ENCODE measurements around the gene PSMD11. TPM values are rescaled to one million over a fixed set of nuclear protein-coding genes. Genes with fewer than 3 reads are reported as not detected.

PSMD11 gene
- total and polyA plus RNA-seq, 2 of the 8 experiments (the other 6 are each of a cell fraction or from before 2014, with no cell fraction given): 68.4 to 171 TPM

DNA sequence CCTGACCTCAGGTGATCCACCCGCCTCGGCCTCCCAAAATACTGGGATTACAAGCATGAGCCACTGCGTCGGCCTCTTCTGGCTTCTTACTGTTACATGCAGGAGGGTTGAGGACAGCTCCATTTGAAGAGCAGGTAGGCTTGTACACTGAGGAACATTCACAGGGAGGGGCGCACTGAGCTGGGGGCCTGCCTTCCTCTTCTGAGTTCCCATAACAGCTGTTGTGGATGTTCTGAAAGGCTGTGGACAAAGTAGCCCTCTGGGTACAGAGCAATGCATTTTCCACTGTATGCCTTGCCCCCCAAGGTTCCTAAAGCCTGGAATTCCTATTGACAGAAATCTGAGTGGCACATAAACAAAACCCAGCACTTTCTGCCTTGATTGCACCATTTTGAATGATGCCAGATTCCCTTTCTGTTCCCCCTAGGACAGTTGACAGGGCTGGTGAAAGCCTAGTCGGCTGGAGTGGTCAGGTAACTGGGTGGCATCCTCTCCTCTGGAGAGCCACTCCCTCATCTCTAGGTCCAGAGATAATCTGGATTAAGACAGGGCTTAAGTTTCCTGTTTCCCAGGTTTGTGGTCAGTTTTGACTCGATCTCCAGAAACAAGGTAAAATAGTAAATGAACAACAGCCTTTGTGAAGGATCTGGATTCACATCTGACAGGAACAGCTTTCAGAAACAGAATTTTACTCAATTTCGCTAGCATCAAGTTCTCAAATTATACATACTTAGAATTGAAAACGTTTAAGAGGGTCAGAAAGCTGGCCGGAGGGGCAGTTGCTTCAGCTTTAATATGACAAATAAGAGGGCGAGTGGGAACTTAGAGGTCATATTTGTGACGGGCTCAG, 41.2 kb downstream of the PSMD11 start:
- H3K79me1 ChIP-seq (ENCODE audit: low read depth, low read length): peaks cover 12% of the 10 kb centered on the region
- H3K56ac ChIP-seq (replicated peaks; ENCODE audit: insufficient read length, low read depth, low read length): no peak overlapping the region
- H3K23ac ChIP-seq (ENCODE audit: insufficient read length): no peak overlapping the region
- H3K4me2 ChIP-seq (ENCODE audit: insufficient read depth in 1 of 2, low read depth in 2 of 2, low read length in 2 of 2): peak overlapping the region; percentile 50 to 69; a peak in 2 of 4 replicates
- H4K5ac ChIP-seq (ENCODE audit: insufficient read length, low read depth, low read length): no peak overlapping the region
- peak overlapping the region; percentile 13 for H3K4ac ChIP-seq (replicated peaks; ENCODE audit: insufficient read length, low read depth, low read length)
- H2BK120ac ChIP-seq (replicated peaks; ENCODE audit: low read depth, low read length): no peak overlapping the region
- 78% methylated on average over 12 of the region's 12 CpGs; no CpG with 5 or more reads in 1 of the 2 experiments for WGBS, 2 experiments (ENCODE audit: extremely low coverage in 1 of 2, insufficient coverage in 1 of 2, insufficient read length in 1 of 2, insufficient replicate concordance in 2 of 2, low coverage in 1 of 2, low lambda C conversion rate in 2 of 2, missing lambda C conversion rate in 1 of 2)
- H4K8ac ChIP-seq (ENCODE audit: extremely low read depth, insufficient read depth, low read length): no peak overlapping the region
- no peak overlapping the region for H3K27ac ChIP-seq (ENCODE audit: low read depth, low read length)
- no peak for FAIRE-seq
- peak overlapping the region; percentile 76 for H4K91ac ChIP-seq (replicated peaks; ENCODE audit: insufficient read length, low read length)
- H3K9ac ChIP-seq (replicated peaks in 1 of 4; ENCODE audit: extremely low read depth in 1 of 4, low read depth in 3 of 4, low read length in 3 of 4): peak overlapping the region in 2 of 4 experiments; percentile 49 to 70; a peak in 4 of 7 replicates
- peak overlapping the region; percentile 3 to 51 (median 28); a peak in 5 of 8 replicates for H3K4me3 ChIP-seq (ENCODE audit: extremely low read depth in 1 of 4, insufficient read depth in 2 of 4, low read depth in 3 of 4, low read length in 4 of 4)
- no peak for TF ChIP-seq KDM5A (IDR thresholded peaks at IDR 0.05; ENCODE audit: low read length)
- TF ChIP-seq YY1 (IDR thresholded peaks at IDR 0.05; ENCODE audit: low read depth, low read length): no peak
- TF ChIP-seq SUZ12 (IDR thresholded peaks at IDR 0.05; ENCODE audit: low read length): no peak
- no peak for TF ChIP-seq SP4 (IDR thresholded peaks at IDR 0.05; ENCODE audit: low read length)
- no peak for TF ChIP-seq ATF2 (IDR thresholded peaks at IDR 0.05; ENCODE audit: low read length)
- TF ChIP-seq SRF (IDR thresholded peaks at IDR 0.05; ENCODE audit: low read depth, low read length): no peak
- no peak overlapping the region for H2AK5ac ChIP-seq (ENCODE audit: low read depth, low read length)
- H2BK12ac ChIP-seq (ENCODE audit: low read depth, low read length): no peak overlapping the region
- peaks cover 3 to 14% of the 10 kb centered on the region in 2 experiments for H4K20me1 ChIP-seq (replicated peaks in 1 of 2; ENCODE audit: control insufficient read depth in 1 of 2, insufficient read depth in 2 of 2, low read length in 2 of 2)
- no peak overlapping the region for H2BK15ac ChIP-seq (ENCODE audit: low read length)
- POLR2A ChIA-PET (ENCODE audit: partially characterized antibody): interaction anchor here (0.7 to 5.4 kb wide), 13 partner anchors 8 to 137 kb away, joined by 3 to 35 read pairs (median 5); partner anchors contain the start of gene PSMD11
- H2AFZ ChIP-seq (ENCODE audit: low read length): no peak overlapping the region
- H3K9me3 ChIP-seq (ENCODE audit: insufficient read depth in 2 of 2, low read depth in 1 of 2, low read length in 1 of 2): no peaks in the 10 kb centered on the region
- H3K14ac ChIP-seq (ENCODE audit: insufficient read length): no peak overlapping the region
- no peak for DNase-seq (ENCODE audit: low read depth in 1 of 2, low spot score in 2 of 2)
- 0 out of 2 replicates have a peak overlapping the region, but pooled peaks have one; percentile 6 for H2BK20ac ChIP-seq (ENCODE audit: low read length)
- H3K79me2 ChIP-seq (ENCODE audit: control insufficient read depth in 1 of 2, insufficient read depth in 2 of 2, low read length in 2 of 2): peaks cover 0 to 25% of the 10 kb centered on the region in 2 experiments; a peak in 2 of 4 replicates
- H3K36me3 ChIP-seq (ENCODE audit: control insufficient read depth in 2 of 4, insufficient read depth in 4 of 4, low read length in 3 of 4): peaks cover 5 to 23% (median 11%) of the 10 kb centered on the region in 4 experiments; a peak in 7 of 8 replicates
- peaks cover 10 to 43% (median 22%) of the 10 kb centered on the region in 4 experiments for H3K4me1 ChIP-seq (replicated peaks in 1 of 4; ENCODE audit: control insufficient read depth in 3 of 4, insufficient read depth in 4 of 4, low read length in 3 of 4)
- peaks cover 8% of the 10 kb centered on the region for H3K23me2 ChIP-seq (ENCODE audit: low read depth, low read length)
- no peaks in the 10 kb centered on the region; a peak in 2 of 7 replicates for H3K27me3 ChIP-seq (replicated peaks in 1 of 4; ENCODE audit: control insufficient read depth in 3 of 4, extremely low read depth in 1 of 4, insufficient read depth in 3 of 4, low read length in 3 of 4)
- CTCF ChIA-PET (ENCODE audit: partially characterized antibody): interaction anchor here (0.6 to 9.6 kb wide), 8 partner anchors 11 to 264 kb away, joined by 3 to 71 read pairs (median 4); no protein-coding TSS in a partner anchor
- H3K18ac ChIP-seq (ENCODE audit: extremely low read depth, low read length): peak overlapping the region; percentile 11
- no peak overlapping the region for H2BK5ac ChIP-seq (ENCODE audit: low read depth, low read length)
